NCI-H1930 (cell line): ENCODE data around the gene AMPH.
A peak's percentile ranks its signal among the peaks of the same experiment; 100 is the strongest.
"Not testable (repeated sequence)": the region's sequence is repeated elsewhere in the genome, so short reads cannot be mapped to it uniquely, and the experiment has no call there.

Source experiments
- DNase-seq, 2 experiments: peaks; one replicate each; lab custom pipeline; 2025; lab: John Stamatoyannopoulos, UW

AMPH gene

GRCh38 chr7:38350777-38351176 lies 280.4 kb downstream of the AMPH start:
- DNase-seq = not testable (repeated sequence)

GRCh38 chr7:38349869-38350583 lies 281.1 kb downstream of the AMPH start:
- DNase-seq = peak in 1 of 2 experiments; percentile 7

GRCh38 chr7:38349126-38349795 lies 281.9 kb downstream of the AMPH start:
- DNase-seq = not testable (repeated sequence)

GRCh38 chr7:38345299-38346172 lies 285.6 kb downstream of the AMPH start:
- DNase-seq = not testable (repeated sequence)

GRCh38 chr7:38344741-38345140 lies 286.4 kb downstream of the AMPH start:
- not testable (repeated sequence) for DNase-seq

GRCh38 chr7:38342135-38342534 lies 289.0 kb downstream of the AMPH start:
- not testable (repeated sequence) for DNase-seq

GRCh38 chr7:38341172-38341705 lies 289.9 kb downstream of the AMPH start:
- peak; percentile 15 to 24 for DNase-seq

- DNase-seq = no peak
Observed at GRCh38 chr7:38339953-38340819, 291.0 kb downstream of the AMPH start.

- not testable (repeated sequence) for DNase-seq
Observed at GRCh38 chr7:38336148-38336515, 295.0 kb downstream of the AMPH start.

GRCh38 chr7:38335492-38336147 lies 295.6 kb downstream of the AMPH start:
- peak; percentile 72 to 76 for DNase-seq

- DNase-seq = no peak
Observed at GRCh38 chr7:38335128-38335491, 296.1 kb downstream of the AMPH start.

GRCh38 chr7:38334163-38334562 lies 297.0 kb downstream of the AMPH start:
- no peak for DNase-seq
